Liver (tissue), 9 donors: ENCODE results near the gene CDHR2. TPM values are rescaled to one million over a fixed set of nuclear protein-coding genes. Genes with fewer than 3 reads are reported as not detected.

Source experiments
- DNase-seq: peaks from one replicate; pipeline ENCODE4 v3.0.0-alpha.2; 2017; ENCODE audit warnings: low spot score
- H3K27ac ChIP-seq, 2 donors: one replicate each; pipeline ENCODE4 v1.7.0; 2013; ENCODE audit warnings: inconsistent platforms in 2 of 2, low read length in 2 of 2, control low read depth in 1 of 2, low read depth in 1 of 2, mild to moderate bottlenecking in 1 of 2
- H3K27me3 ChIP-seq, 4 donors: one replicate each; pipeline versions ENCODE4 v1.6.1 to v1.7.0; 2013; ENCODE audit warnings: low read length in 3 of 4, inconsistent platforms in 1 of 4, mild to moderate bottlenecking in 1 of 4, moderate library complexity in 1 of 4; ENCODE audit not compliant: control insufficient read depth in 4 of 4, insufficient read depth in 4 of 4
- H3K36me3 ChIP-seq, 4 donors: one replicate each; pipeline versions ENCODE4 v1.6.1 to v1.7.0; 2013; ENCODE audit warnings: low read length in 3 of 4, mild to moderate bottlenecking in 3 of 4, low read depth in 1 of 4, moderate library complexity in 1 of 4; ENCODE audit not compliant: control insufficient read depth in 4 of 4, insufficient read depth in 3 of 4
- H3K4me1 ChIP-seq, 4 donors: one replicate each; pipeline versions ENCODE4 v1.6.1 to v1.7.0; 2013; ENCODE audit warnings: low read length in 3 of 4, mild to moderate bottlenecking in 3 of 4, moderate library complexity in 1 of 4; ENCODE audit not compliant: control insufficient read depth in 4 of 4, insufficient read depth in 4 of 4
- H3K4me3 ChIP-seq, 3 donors: one replicate each; pipeline versions ENCODE4 v1.6.1 to v1.7.0; 2013; ENCODE audit warnings: low read length in 3 of 3, control low read depth in 1 of 3, low read depth in 1 of 3, mild to moderate bottlenecking in 1 of 3
- H3K9ac ChIP-seq, 2 donors: one replicate each; pipeline ENCODE4 v1.7.0; 2013; ENCODE audit warnings: low read length in 2 of 2, mild to moderate bottlenecking in 2 of 2, moderate library complexity in 2 of 2, control low read depth in 1 of 2, low read depth in 1 of 2
- H3K9me3 ChIP-seq, 4 donors: one replicate each; pipeline versions ENCODE4 v1.6.1 to v1.7.0; 2013; ENCODE audit warnings: low read length in 3 of 4; ENCODE audit not compliant: control insufficient read depth in 4 of 4
- EGR1 ChIP-seq, 2 donors: IDR thresholded peaks; 2 replicates each; pipeline ENCODE4 v1.6.1; 2016 to 2018; ENCODE audit warnings: antibody characterized with exemption in 2 of 2, low read depth in 2 of 2
- FOXA1 ChIP-seq: IDR thresholded peaks from 2 replicates; pipeline ENCODE4 v1.6.1; 2016; ENCODE audit warnings: antibody characterized with exemption
- FOXA2 ChIP-seq: IDR thresholded peaks from 2 replicates; pipeline ENCODE4 v1.6.1; 2016; ENCODE audit warnings: antibody characterized with exemption
- GABPA ChIP-seq, 2 donors: IDR thresholded peaks in 1 of 2; conservative IDR thresholded peaks in 1 of 2; 2 replicates each; pipeline ENCODE4 v1.6.1; 2016; ENCODE audit warnings: antibody characterized with exemption in 2 of 2, mild to moderate bottlenecking in 1 of 2, moderate library complexity in 1 of 2
- HNF4A ChIP-seq, 2 donors: conservative IDR thresholded peaks; 2 replicates each; pipeline ENCODE4 v1.6.1; 2016; ENCODE audit warnings: antibody characterized with exemption in 2 of 2, mild to moderate bottlenecking in 2 of 2
- HNF4G ChIP-seq: IDR thresholded peaks from 2 replicates; pipeline ENCODE4 v1.6.1; 2016; ENCODE audit warnings: antibody characterized with exemption
- JUND ChIP-seq, 2 donors: IDR thresholded peaks; 2 replicates each; pipeline ENCODE4 v1.6.1; 2016; ENCODE audit warnings: antibody characterized with exemption in 2 of 2
- NR2F2 ChIP-seq: IDR thresholded peaks from 2 replicates; pipeline ENCODE4 v1.6.1; 2016; ENCODE audit warnings: antibody characterized with exemption
- RAD21 ChIP-seq, 2 donors: IDR thresholded peaks; 2 replicates each; pipeline ENCODE4 v1.6.1; 2016; ENCODE audit warnings: antibody characterized with exemption in 2 of 2, mild to moderate bottlenecking in 2 of 2
- RXRA ChIP-seq, 2 donors: IDR thresholded peaks; 2 replicates each; pipeline ENCODE4 v1.6.1; 2017 to 2018; ENCODE audit warnings: antibody characterized with exemption in 2 of 2, mild to moderate bottlenecking in 1 of 2
- SP1 ChIP-seq: IDR thresholded peaks from 2 replicates; pipeline ENCODE4 v1.6.1; 2018; ENCODE audit warnings: antibody characterized with exemption, mild to moderate bottlenecking
- TAF1 ChIP-seq: conservative IDR thresholded peaks from 2 replicates; pipeline ENCODE4 v1.6.1; 2016; ENCODE audit warnings: antibody characterized with exemption, mild to moderate bottlenecking
- YY1 ChIP-seq: IDR thresholded peaks from 2 replicates; pipeline ENCODE4 v1.6.1; 2016; ENCODE audit warnings: antibody characterized with exemption, mild to moderate bottlenecking
- WGBS: extraction: QIAGEN DNeasy Blood & Tissue Kit; methylation state at CpG from one replicate; pipeline ENCODE4 v1.1.7; 2013; 5-methylcytosine and 5-hydroxymethylcytosine counted together
- polyA plus RNA-seq, 2 donors: library from polyadenylated mRNA; stranded (reverse) in 1 of 2; unstranded in 1 of 2; fragments of 200-250 nt in 1 of 2; fragments of >200 nt in 1 of 2; fragmentation: Nextera tagmentation in 1 of 2; extraction: Ambion mirVana in 1 of 2; gene quantifications; one replicate each; pipeline versions ENCODE4 v1.2.1 to v1.2.3, GENCODE V29; 2013 to 2015
- total RNA-seq, 2 donors: library from RNA; depleted of rRNA; stranded (reverse); fragments of >200 nt; gene quantifications; one replicate each; pipeline ENCODE4 v1.2.3, GENCODE V29; 2014
- TF ChIP-seq, protein P1 (sequence below): IDR thresholded peaks from 2 replicates; pipeline ENCODE4 v1.6.1; 2016; ENCODE audit warnings: antibody characterized with exemption
- TF ChIP-seq, protein P2 (sequence below): fragments of 150-350 bp; IDR thresholded peaks from 2 replicates; pipeline ENCODE4 v1.5.1; 2017; ENCODE audit warnings: improper control_type of control experiment, low read depth, low read length; ENCODE audit not compliant: missing input control
- TF ChIP-seq, protein P3 (sequence below): IDR thresholded peaks from 2 replicates; pipeline ENCODE4 v1.6.1; 2016; ENCODE audit warnings: antibody characterized with exemption
- TF ChIP-seq, protein P4 (sequence below): IDR thresholded peaks from 2 replicates; pipeline ENCODE4 v1.6.1; 2016; ENCODE audit warnings: antibody characterized with exemption, mild to moderate bottlenecking
- TF ChIP-seq, protein P5 (sequence below): IDR thresholded peaks from 2 replicates; pipeline ENCODE4 v1.6.1; 2016; ENCODE audit warnings: antibody characterized with exemption
- donor health status: healthy.
- donor health status: healthy.
- donor health status: healthy.
- donor health status: healthy.
- donor health status: healthy.

Gene CDHR2
- total and polyA plus RNA-seq, 4 donors: 8.8 to 23.8 (median 16.6) TPM

DNA sequence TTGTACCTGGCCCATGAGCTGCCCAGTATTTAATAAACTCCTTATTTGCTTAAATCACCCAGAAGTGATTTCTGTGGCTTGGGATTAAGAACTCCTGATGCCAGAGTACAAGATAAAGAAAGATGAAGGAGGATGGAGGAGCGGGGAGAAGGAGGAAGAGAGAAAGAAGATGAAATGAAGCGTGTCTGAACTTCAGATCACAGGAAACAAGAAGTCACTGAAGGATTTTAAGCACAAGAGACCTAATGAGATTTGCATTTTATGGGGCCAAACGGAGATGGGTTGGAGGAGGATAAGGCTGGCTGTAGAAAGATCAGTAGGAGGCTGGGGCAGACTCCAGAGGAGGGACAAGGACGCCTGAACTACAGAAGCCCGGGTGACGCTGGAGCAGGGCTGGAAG lies 84.5 kb downstream of the CDHR2 start:
- Histone ChIP-seq H3K9ac (no peak overlapping the region), H3K4me3 (no peak overlapping the region), H3K36me3 (no peaks in the 10 kb centered on the region), H3K9me3 (no peaks in the 10 kb centered on the region), H3K4me1 (peaks cover 0 to 5% (median 5%) of the 10 kb centered on the region in 4 donors), H3K27ac (no peak overlapping the region), H3K27me3 (peaks cover 2 to 16% (median 6%) of the 10 kb centered on the region in 4 donors)
- no peak for DNase-seq
- 26% methylated on average over 6 of the region's 6 CpGs for WGBS
- TF ChIP-seq HNF4G (no peak), TAF1 (no peak), NR2F2 (no peak), HNF4A (conservative IDR thresholded peaks at IDR 0.05) (no peak), GABPA (IDR thresholded peaks at IDR 0.05 in 1 of 2, conservative IDR thresholded peaks at IDR 0.05 in 1 of 2) (no peak), FOXA2 (no peak), FOXA1 (no peak), RAD21 (IDR thresholded peaks at IDR 0.05) (no peak), EGR1 (IDR thresholded peaks at IDR 0.05; ENCODE audit: low read depth in 2 of 2) (no peak)
- TF ChIP-seq, protein P1, sequence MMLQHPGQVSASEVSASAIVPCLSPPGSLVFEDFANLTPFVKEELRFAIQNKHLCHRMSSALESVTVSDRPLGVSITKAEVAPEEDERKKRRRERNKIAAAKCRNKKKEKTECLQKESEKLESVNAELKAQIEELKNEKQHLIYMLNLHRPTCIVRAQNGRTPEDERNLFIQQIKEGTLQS: no peak
- TF ChIP-seq, protein P2, sequence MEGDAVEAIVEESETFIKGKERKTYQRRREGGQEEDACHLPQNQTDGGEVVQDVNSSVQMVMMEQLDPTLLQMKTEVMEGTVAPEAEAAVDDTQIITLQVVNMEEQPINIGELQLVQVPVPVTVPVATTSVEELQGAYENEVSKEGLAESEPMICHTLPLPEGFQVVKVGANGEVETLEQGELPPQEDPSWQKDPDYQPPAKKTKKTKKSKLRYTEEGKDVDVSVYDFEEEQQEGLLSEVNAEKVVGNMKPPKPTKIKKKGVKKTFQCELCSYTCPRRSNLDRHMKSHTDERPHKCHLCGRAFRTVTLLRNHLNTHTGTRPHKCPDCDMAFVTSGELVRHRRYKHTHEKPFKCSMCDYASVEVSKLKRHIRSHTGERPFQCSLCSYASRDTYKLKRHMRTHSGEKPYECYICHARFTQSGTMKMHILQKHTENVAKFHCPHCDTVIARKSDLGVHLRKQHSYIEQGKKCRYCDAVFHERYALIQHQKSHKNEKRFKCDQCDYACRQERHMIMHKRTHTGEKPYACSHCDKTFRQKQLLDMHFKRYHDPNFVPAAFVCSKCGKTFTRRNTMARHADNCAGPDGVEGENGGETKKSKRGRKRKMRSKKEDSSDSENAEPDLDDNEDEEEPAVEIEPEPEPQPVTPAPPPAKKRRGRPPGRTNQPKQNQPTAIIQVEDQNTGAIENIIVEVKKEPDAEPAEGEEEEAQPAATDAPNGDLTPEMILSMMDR: no peak

DNA sequence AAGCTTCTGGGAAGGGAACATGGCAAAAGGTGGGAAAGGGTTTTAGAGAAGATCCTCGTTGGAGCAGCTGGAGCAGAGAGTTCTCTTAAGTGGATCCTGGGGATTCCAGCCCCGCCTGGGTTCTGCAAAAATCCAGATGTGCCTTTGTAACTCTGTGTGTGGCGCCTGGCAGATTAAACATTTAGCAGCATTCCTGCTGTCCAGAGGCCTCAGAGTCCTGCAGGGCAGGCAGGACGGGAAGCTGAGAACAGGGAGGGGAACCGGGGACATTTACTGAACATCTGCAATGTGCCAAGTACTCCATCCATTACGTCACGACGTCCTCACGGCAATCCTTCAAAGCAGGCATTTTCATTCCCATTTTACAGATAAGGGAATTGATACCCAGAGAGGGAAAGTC lies 87.3 kb downstream of the CDHR2 start:
- 48% methylated on average over 9 of the region's 9 CpGs for WGBS
- H3K27me3 ChIP-seq: peaks cover 0 to 3% (median 1%) of the 10 kb centered on the region in 4 donors
- no peaks in the 10 kb centered on the region for H3K4me1 ChIP-seq

More for the DNA sequence above, 87.3 kb downstream of the CDHR2 start:
- H3K9ac ChIP-seq: no peak overlapping the region
- TF ChIP-seq YY1 (no peak), HNF4A (conservative IDR thresholded peaks at IDR 0.05) (no peak), FOXA2 (no peak), TAF1 (no peak), HNF4G (no peak), EGR1 (IDR thresholded peaks at IDR 0.05; ENCODE audit: low read depth in 2 of 2) (no peak), FOXA1 (no peak), SP1 (no peak), RXRA (IDR thresholded peaks at IDR 0.05) (no peak), GABPA (IDR thresholded peaks at IDR 0.05 in 1 of 2, conservative IDR thresholded peaks at IDR 0.05 in 1 of 2) (no peak), NR2F2 (no peak), RAD21 (IDR thresholded peaks at IDR 0.05) (no peak), JUND (IDR thresholded peaks at IDR 0.05) (no peak)
- TF ChIP-seq, protein P2: no peak
- TF ChIP-seq, protein P3, sequence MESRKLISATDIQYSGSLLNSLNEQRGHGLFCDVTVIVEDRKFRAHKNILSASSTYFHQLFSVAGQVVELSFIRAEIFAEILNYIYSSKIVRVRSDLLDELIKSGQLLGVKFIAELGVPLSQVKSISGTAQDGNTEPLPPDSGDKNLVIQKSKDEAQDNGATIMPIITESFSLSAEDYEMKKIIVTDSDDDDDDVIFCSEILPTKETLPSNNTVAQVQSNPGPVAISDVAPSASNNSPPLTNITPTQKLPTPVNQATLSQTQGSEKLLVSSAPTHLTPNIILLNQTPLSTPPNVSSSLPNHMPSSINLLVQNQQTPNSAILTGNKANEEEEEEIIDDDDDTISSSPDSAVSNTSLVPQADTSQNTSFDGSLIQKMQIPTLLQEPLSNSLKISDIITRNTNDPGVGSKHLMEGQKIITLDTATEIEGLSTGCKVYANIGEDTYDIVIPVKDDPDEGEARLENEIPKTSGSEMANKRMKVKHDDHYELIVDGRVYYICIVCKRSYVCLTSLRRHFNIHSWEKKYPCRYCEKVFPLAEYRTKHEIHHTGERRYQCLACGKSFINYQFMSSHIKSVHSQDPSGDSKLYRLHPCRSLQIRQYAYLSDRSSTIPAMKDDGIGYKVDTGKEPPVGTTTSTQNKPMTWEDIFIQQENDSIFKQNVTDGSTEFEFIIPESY: no peak
- TF ChIP-seq, protein P4, sequence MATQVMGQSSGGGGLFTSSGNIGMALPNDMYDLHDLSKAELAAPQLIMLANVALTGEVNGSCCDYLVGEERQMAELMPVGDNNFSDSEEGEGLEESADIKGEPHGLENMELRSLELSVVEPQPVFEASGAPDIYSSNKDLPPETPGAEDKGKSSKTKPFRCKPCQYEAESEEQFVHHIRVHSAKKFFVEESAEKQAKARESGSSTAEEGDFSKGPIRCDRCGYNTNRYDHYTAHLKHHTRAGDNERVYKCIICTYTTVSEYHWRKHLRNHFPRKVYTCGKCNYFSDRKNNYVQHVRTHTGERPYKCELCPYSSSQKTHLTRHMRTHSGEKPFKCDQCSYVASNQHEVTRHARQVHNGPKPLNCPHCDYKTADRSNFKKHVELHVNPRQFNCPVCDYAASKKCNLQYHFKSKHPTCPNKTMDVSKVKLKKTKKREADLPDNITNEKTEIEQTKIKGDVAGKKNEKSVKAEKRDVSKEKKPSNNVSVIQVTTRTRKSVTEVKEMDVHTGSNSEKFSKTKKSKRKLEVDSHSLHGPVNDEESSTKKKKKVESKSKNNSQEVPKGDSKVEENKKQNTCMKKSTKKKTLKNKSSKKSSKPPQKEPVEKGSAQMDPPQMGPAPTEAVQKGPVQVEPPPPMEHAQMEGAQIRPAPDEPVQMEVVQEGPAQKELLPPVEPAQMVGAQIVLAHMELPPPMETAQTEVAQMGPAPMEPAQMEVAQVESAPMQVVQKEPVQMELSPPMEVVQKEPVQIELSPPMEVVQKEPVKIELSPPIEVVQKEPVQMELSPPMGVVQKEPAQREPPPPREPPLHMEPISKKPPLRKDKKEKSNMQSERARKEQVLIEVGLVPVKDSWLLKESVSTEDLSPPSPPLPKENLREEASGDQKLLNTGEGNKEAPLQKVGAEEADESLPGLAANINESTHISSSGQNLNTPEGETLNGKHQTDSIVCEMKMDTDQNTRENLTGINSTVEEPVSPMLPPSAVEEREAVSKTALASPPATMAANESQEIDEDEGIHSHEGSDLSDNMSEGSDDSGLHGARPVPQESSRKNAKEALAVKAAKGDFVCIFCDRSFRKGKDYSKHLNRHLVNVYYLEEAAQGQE: no peak
- TF ChIP-seq, protein P5, sequence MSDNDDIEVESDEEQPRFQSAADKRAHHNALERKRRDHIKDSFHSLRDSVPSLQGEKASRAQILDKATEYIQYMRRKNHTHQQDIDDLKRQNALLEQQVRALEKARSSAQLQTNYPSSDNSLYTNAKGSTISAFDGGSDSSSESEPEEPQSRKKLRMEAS: no peak
- TF ChIP-seq, protein P1: no peak
- H3K36me3 ChIP-seq: no peaks in the 10 kb centered on the region
- H3K4me3 ChIP-seq: no peak overlapping the region
- DNase-seq: no peak
- no peaks in the 10 kb centered on the region for H3K9me3 ChIP-seq
- no peak overlapping the region for H3K27ac ChIP-seq
